ENCODE measurements around the gene MAGEB1. TPM values are rescaled to one million over a fixed set of nuclear protein-coding genes. Genes with fewer than 3 reads are reported as not detected.

The MAGEB1 gene
- not detected for total RNA-seq (2021; fragmentation: NEBNext Ultra II Directional; extraction: Animal tissue kit (Norgen Biotek cat#: 25700))
- long read RNA-seq, result 0 reads

GRCh38 chrX:30246769-30247489 is at the start of gene MAGEB1:
MAGEB1 (plus strand) TSS chrX:30247146; CDS start chrX:30250494, 3,348 bp downstream.
- Mint-ChIP-seq H3K4me1 (ENCODE audit: low read depth) (no peaks in the 10 kb centered on the region), H3K9me3 (no peaks in the 10 kb centered on the region), H3K4me3 (no peak within 1 kb of the TSS), H3K27me3 (ENCODE audit: insufficient read depth) (peaks cover 6% of the 10 kb centered on the region; the same call in 1 of the 2 replicates), H3K36me3 (ENCODE audit: low read depth) (no peaks in the 10 kb centered on the region), H3K27ac (no peak within 1 kb of the TSS)
- TF ChIP-seq, protein P1, sequence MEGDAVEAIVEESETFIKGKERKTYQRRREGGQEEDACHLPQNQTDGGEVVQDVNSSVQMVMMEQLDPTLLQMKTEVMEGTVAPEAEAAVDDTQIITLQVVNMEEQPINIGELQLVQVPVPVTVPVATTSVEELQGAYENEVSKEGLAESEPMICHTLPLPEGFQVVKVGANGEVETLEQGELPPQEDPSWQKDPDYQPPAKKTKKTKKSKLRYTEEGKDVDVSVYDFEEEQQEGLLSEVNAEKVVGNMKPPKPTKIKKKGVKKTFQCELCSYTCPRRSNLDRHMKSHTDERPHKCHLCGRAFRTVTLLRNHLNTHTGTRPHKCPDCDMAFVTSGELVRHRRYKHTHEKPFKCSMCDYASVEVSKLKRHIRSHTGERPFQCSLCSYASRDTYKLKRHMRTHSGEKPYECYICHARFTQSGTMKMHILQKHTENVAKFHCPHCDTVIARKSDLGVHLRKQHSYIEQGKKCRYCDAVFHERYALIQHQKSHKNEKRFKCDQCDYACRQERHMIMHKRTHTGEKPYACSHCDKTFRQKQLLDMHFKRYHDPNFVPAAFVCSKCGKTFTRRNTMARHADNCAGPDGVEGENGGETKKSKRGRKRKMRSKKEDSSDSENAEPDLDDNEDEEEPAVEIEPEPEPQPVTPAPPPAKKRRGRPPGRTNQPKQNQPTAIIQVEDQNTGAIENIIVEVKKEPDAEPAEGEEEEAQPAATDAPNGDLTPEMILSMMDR (IDR thresholded peaks at IDR 0.05), result no peak
- DNase-seq, result no peak

DNA sequence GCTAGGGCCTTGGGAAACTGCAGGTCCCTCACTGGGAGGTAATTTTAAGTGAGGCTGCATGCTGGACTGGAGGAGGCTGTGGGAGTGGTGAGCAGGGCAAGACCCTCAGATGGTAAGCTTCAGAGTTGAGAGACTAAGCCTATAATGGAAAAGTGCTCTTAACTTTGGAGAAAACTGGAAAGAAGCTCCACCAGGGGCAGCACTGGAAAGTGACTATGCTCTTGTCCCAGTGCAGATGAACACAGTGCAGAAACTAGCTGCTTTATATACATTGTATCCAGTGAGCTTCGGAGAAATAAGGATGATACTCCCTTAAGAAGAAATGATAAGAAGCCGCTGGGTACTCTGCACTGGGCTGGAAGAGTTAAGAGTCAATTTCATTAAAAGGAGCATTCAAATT is 34.8 kb upstream of the MAGEB1 start:
- no peaks in the 10 kb centered on the region for H3K4me1 Mint-ChIP-seq (ENCODE audit: low read depth)
- peaks cover 9% of the 10 kb centered on the region; the same call in 1 of the 2 replicates for H3K27me3 Mint-ChIP-seq (ENCODE audit: insufficient read depth)
- H3K4me3 Mint-ChIP-seq, result no peak overlapping the region
- TF ChIP-seq, protein P1 (IDR thresholded peaks at IDR 0.05), result no peak; the same call in 1 of the 2 replicates
- DNase-seq, result no peak
- no peak overlapping the region for H3K27ac Mint-ChIP-seq
- H3K9me3 Mint-ChIP-seq, result no peaks in the 10 kb centered on the region
- H3K36me3 Mint-ChIP-seq (ENCODE audit: low read depth), result no peaks in the 10 kb centered on the region

GRCh38 chrX:30215357-30215843 is 31.5 kb upstream of the MAGEB1 start, which contains the start of gene MAGEB2:
MAGEB2 (plus strand) TSS chrX:30215563; CDS start chrX:30218581, 3,018 bp downstream.
- Mint-ChIP-seq H3K4me3 (no peak within 1 kb of the TSS), H3K36me3 (ENCODE audit: low read depth) (no peaks in the 10 kb centered on the region), H3K27ac (no peak within 1 kb of the TSS), H3K4me1 (ENCODE audit: low read depth) (no peaks in the 10 kb centered on the region), H3K9me3 (no peaks in the 10 kb centered on the region), H3K27me3 (ENCODE audit: insufficient read depth) (peaks cover 9% of the 10 kb centered on the region)
- TF ChIP-seq, protein P1 (IDR thresholded peaks at IDR 0.05), result no peak
- no peak for DNase-seq

DNA sequence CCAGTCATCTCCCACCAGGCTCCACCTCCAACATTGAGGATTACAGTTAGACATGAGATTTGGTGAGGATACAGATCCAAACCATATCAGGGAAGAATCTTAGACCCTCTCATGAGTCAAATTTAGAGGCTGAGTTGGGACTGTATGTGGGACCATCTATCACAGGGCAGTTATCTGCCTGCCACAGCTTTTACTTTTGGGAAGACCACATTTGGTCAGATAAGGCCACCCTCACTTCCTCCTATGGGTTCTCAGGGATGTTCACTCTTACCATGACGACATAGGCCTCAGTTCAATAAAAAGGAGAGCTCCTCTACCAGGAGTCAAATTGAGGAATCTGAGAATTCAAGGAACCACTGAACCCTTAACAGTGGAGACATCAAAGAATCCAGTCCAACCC is 29.5 kb upstream of the MAGEB1 start:
- TF ChIP-seq, protein P1 (IDR thresholded peaks at IDR 0.05), result no peak
- no peak overlapping the region for H3K27ac Mint-ChIP-seq
- H3K9me3 Mint-ChIP-seq, result no peaks in the 10 kb centered on the region
- H3K27me3 Mint-ChIP-seq (ENCODE audit: insufficient read depth), result peaks cover 3% of the 10 kb centered on the region
- H3K4me3 Mint-ChIP-seq, result no peak overlapping the region
- no peaks in the 10 kb centered on the region for H3K36me3 Mint-ChIP-seq (ENCODE audit: low read depth)
- no peak for DNase-seq
- no peaks in the 10 kb centered on the region for H3K4me1 Mint-ChIP-seq (ENCODE audit: low read depth)

- no peak for DNase-seq
- Mint-ChIP-seq H3K4me1 (ENCODE audit: low read depth) (no peaks in the 10 kb centered on the region), H3K4me3 (no peak overlapping the region), H3K36me3 (ENCODE audit: low read depth) (no peaks in the 10 kb centered on the region), H3K9me3 (no peaks in the 10 kb centered on the region), H3K27ac (no peak overlapping the region), H3K27me3 (ENCODE audit: insufficient read depth) (peaks cover 2% of the 10 kb centered on the region)
- TF ChIP-seq, protein P1 (IDR thresholded peaks at IDR 0.05), result no peak
Measured at GRCh38 chrX:30219372-30219771, 27.6 kb upstream of the MAGEB1 start.
